Duodenal mucosa (tissue), 2 donors: Measurements from ENCODE around the gene FMNL2.

Source experiments
- H3K27ac ChIP-seq: one replicate; pipeline ENCODE4 v1.7.0; 2013; ENCODE audit warnings: low read depth, low read length
- H3K27me3 ChIP-seq, 2 donors: one replicate each; pipeline ENCODE4 v1.7.0; 2013; ENCODE audit warnings: low read length in 2 of 2, control low read depth in 1 of 2; ENCODE audit not compliant: insufficient read depth in 2 of 2, control insufficient read depth in 1 of 2
- H3K36me3 ChIP-seq, 2 donors: one replicate each; pipeline ENCODE4 v1.7.0; 2013; ENCODE audit warnings: low read length in 2 of 2, control low read depth in 1 of 2; ENCODE audit not compliant: insufficient read depth in 2 of 2, control insufficient read depth in 1 of 2
- H3K4me1 ChIP-seq, 2 donors: one replicate each; pipeline ENCODE4 v1.7.0; 2013; ENCODE audit warnings: low read length in 2 of 2, control low read depth in 1 of 2; ENCODE audit not compliant: insufficient read depth in 2 of 2, control insufficient read depth in 1 of 2
- H3K4me3 ChIP-seq, 2 donors: one replicate each; pipeline ENCODE4 v1.7.0; 2013; ENCODE audit warnings: low read length in 2 of 2, low read depth in 1 of 2
- H3K9ac ChIP-seq, 2 donors: one replicate each; pipeline ENCODE4 v1.7.0; 2013; ENCODE audit warnings: low read length in 2 of 2, low read depth in 1 of 2
- H3K9me3 ChIP-seq, 2 donors: one replicate each; pipeline ENCODE4 v1.7.0; 2013; ENCODE audit warnings: low read length in 2 of 2, control low read depth in 1 of 2; ENCODE audit not compliant: control insufficient read depth in 1 of 2

Gene FMNL2

GRCh38 chr2:152444448-152444847 is 109.5 kb downstream of the FMNL2 start:
- no peaks in the 10 kb centered on the region for H3K36me3 ChIP-seq
- H3K9me3 ChIP-seq: no peaks in the 10 kb centered on the region
- H3K27me3 ChIP-seq: no peaks in the 10 kb centered on the region
- H3K4me3 ChIP-seq: no peak overlapping the region
- no peak overlapping the region for H3K27ac ChIP-seq
- H3K4me1 ChIP-seq: no peaks in the 10 kb centered on the region
- H3K9ac ChIP-seq: no peak overlapping the region

DNA sequence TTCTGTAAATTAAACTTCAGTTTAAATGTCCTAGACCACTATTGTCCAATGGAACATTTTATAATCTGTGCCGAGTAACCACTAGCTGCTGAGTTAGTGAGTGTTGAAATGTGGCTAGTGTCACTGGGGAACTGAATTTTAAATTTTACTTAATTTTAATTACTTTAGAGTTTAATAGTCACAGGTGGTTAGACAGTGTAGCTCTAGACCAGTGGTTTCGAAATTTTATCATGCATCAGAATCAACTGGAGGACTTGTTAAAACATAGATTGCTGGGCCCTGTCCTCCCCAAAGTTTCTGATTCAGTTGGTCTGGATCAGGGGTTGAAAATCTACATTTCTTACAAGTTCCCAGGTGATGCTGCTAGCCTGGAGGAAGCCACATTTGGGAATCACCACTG is 110.4 kb downstream of the FMNL2 start:
- no peak overlapping the region for H3K9ac ChIP-seq
- no peaks in the 10 kb centered on the region for H3K4me1 ChIP-seq
- H3K4me3 ChIP-seq: no peak overlapping the region
- H3K36me3 ChIP-seq: no peaks in the 10 kb centered on the region
- no peaks in the 10 kb centered on the region for H3K27me3 ChIP-seq
- no peaks in the 10 kb centered on the region for H3K9me3 ChIP-seq
- H3K27ac ChIP-seq: no peak overlapping the region

- Histone ChIP-seq H3K36me3 (no peaks in the 10 kb centered on the region), H3K9me3 (no peaks in the 10 kb centered on the region), H3K27ac (no peak overlapping the region), H3K27me3 (no peaks in the 10 kb centered on the region), H3K4me3 (no peak overlapping the region), H3K9ac (no peak overlapping the region), H3K4me1 (no peaks in the 10 kb centered on the region)
Measured at GRCh38 chr2:152445791-152446201, 110.8 kb downstream of the FMNL2 start.

GRCh38 chr2:152446213-152446612 is 111.2 kb downstream of the FMNL2 start:
- H3K27me3 ChIP-seq: no peaks in the 10 kb centered on the region
- H3K27ac ChIP-seq: no peak overlapping the region
- H3K36me3 ChIP-seq: no peaks in the 10 kb centered on the region
- no peak overlapping the region for H3K4me3 ChIP-seq
- no peaks in the 10 kb centered on the region for H3K4me1 ChIP-seq
- H3K9ac ChIP-seq: no peak overlapping the region
- H3K9me3 ChIP-seq: no peaks in the 10 kb centered on the region

DNA sequence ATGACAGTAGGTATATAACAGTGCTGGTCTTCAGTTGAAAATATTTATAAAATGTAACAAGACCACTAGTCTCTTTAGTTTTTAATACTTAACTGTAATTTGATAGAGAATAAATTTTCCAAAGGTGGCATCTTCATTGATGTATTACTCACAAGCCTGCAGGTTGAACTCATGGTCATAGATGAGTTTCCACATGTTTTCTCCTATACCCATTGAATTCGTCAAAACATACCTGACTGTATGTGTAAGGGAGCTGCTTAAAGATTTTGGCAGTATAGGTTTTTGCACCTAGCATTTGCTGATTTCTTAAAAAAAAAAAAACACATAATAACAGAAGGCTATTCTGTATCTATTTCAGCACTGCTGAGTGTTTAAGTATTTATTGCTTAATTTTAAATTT is 112.9 kb downstream of the FMNL2 start:
- H3K4me1 ChIP-seq: no peaks in the 10 kb centered on the region
- H3K9ac ChIP-seq: no peak overlapping the region
- no peaks in the 10 kb centered on the region for H3K36me3 ChIP-seq
- no peaks in the 10 kb centered on the region for H3K9me3 ChIP-seq
- H3K27me3 ChIP-seq: no peaks in the 10 kb centered on the region
- H3K4me3 ChIP-seq: no peak overlapping the region
- H3K27ac ChIP-seq: no peak overlapping the region

DNA sequence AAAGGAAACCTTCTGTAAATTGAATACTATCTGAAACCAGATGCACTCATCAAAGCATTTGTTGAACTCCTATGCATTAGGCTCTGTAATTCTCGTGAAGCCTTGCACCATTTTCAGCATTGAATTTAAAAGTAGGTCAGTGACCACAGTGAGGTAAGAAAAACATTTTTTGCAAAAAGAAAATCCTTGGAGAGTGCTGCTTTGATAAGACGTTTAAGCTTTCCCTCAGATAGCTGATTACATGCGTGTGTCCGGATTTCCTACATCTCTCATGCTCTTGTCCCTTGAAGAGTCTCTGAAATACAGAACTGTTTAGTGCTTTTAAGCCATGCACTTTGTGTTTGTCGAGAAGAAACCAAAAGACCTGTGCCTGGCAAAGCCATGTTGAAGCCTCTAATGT is 113.6 kb downstream of the FMNL2 start:
- no peak overlapping the region for H3K4me3 ChIP-seq
- no peaks in the 10 kb centered on the region for H3K9me3 ChIP-seq
- H3K27ac ChIP-seq: no peak overlapping the region
- H3K4me1 ChIP-seq: no peaks in the 10 kb centered on the region
- H3K9ac ChIP-seq: no peak overlapping the region
- H3K36me3 ChIP-seq: no peaks in the 10 kb centered on the region
- H3K27me3 ChIP-seq: no peaks in the 10 kb centered on the region

- Histone ChIP-seq H3K36me3 (no peaks in the 10 kb centered on the region), H3K27me3 (no peaks in the 10 kb centered on the region), H3K9me3 (no peaks in the 10 kb centered on the region), H3K4me3 (no peak overlapping the region), H3K4me1 (no peaks in the 10 kb centered on the region), H3K27ac (no peak overlapping the region), H3K9ac (no peak overlapping the region)
Measured at GRCh38 chr2:152449578-152449977, 114.6 kb downstream of the FMNL2 start.

GRCh38 chr2:152450176-152450575 is 115.2 kb downstream of the FMNL2 start:
- no peaks in the 10 kb centered on the region for H3K27me3 ChIP-seq
- H3K9me3 ChIP-seq: no peaks in the 10 kb centered on the region
- H3K36me3 ChIP-seq: no peaks in the 10 kb centered on the region
- no peak overlapping the region for H3K4me3 ChIP-seq
- H3K4me1 ChIP-seq: no peaks in the 10 kb centered on the region
- H3K27ac ChIP-seq: no peak overlapping the region
- no peak overlapping the region for H3K9ac ChIP-seq

- H3K9ac ChIP-seq: no peak overlapping the region
Measured at GRCh38 chr2:152452256-152452973, 117.4 kb downstream of the FMNL2 start.

DNA sequence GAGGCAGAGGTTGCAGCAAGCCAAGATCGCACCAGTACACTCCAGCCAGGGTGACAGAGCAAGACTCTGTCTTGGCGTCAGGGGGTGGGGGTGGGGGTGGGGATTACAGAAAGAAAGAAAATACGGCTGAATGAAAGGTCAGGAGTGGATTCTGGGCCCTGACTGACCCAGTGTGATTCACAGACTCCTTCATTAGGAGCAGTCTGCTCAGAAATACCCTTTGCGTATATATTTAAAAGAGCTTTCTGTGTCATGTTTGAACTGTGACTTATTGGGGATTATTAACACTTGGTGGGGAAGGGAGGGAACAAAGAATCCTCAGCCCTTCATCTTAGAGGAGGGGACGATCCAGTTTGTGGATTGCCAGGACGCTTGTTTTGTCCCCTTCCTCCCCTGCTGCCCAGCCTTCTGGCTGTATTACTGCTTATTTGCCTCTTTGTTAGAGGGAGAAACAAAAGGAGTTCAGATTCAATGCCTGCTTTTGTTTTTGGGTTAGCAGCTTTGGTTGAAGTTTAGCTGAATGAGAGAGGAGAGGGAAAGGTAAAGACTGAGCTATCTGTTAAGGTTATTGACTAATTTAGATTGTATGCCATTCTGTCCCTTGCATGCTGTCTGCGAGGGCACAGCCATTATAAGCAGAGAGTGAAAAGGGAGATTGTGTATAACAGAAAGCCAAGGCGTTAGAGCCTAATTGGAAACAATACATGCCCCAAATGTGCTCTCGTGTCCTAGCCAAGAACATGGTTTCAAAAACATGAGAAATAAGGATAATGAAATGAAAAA is 118.3 kb downstream of the FMNL2 start:
- Histone ChIP-seq H3K4me3 (no peak overlapping the region), H3K27me3 (no peaks in the 10 kb centered on the region), H3K9me3 (no peaks in the 10 kb centered on the region), H3K9ac (no peak overlapping the region), H3K4me1 (no peaks in the 10 kb centered on the region), H3K36me3 (no peaks in the 10 kb centered on the region), H3K27ac (no peak overlapping the region)

More at GRCh38 chr2:152452256-152452973, 117.4 kb downstream of the FMNL2 start:
- Histone ChIP-seq H3K4me1 (no peaks in the 10 kb centered on the region), H3K27me3 (no peaks in the 10 kb centered on the region), H3K36me3 (no peaks in the 10 kb centered on the region), H3K4me3 (no peak overlapping the region), H3K27ac (no peak overlapping the region), H3K9me3 (no peaks in the 10 kb centered on the region)
